Effector memory CD4-positive, alpha-beta T cell (primary cell): ENCODE measurements around the gene HAAO.

ENCODE experiments used
- DNase-seq, 3 donors: peaks; one replicate each; pipeline ENCODE4 v3.0.0-alpha.2; 2020
- H3K27ac ChIP-seq: 2 replicates; pipeline ENCODE4 v1.7.0; 2013; ENCODE audit warnings: mild to moderate bottlenecking, low read length, moderate library complexity; ENCODE audit not compliant: insufficient read depth, poor library complexity, severe bottlenecking
- H3K27me3 ChIP-seq: replicated peaks from 2 replicates; pipeline ENCODE4 v1.7.0; 2013; ENCODE audit warnings: mild to moderate bottlenecking, low read length; ENCODE audit not compliant: insufficient read depth, control insufficient read depth, poor library complexity, severe bottlenecking
- H3K36me3 ChIP-seq: 2 replicates; pipeline ENCODE4 v1.7.0; 2013; ENCODE audit warnings: mild to moderate bottlenecking, low read length, moderate library complexity; ENCODE audit not compliant: control insufficient read depth, insufficient read depth
- H3K4me1 ChIP-seq: 2 replicates; pipeline ENCODE4 v1.7.0; 2013; ENCODE audit warnings: low read length, mild to moderate bottlenecking; ENCODE audit not compliant: control insufficient read depth, insufficient read depth, poor library complexity, severe bottlenecking
- H3K4me3 ChIP-seq: 2 replicates; pipeline ENCODE4 v1.7.0; 2013; ENCODE audit warnings: low read length, low read depth, mild to moderate bottlenecking; ENCODE audit not compliant: insufficient read depth, poor library complexity, severe bottlenecking
- H3K9me3 ChIP-seq: 2 replicates; pipeline ENCODE4 v1.7.0; 2013; ENCODE audit warnings: mild to moderate bottlenecking, low read length, moderate library complexity; ENCODE audit not compliant: control insufficient read depth

The HAAO gene

GRCh38 chr2:42769583-42770287 is 22.6 kb downstream of the HAAO start:
- no peaks in the 10 kb centered on the region for H3K36me3 ChIP-seq
- H3K27ac ChIP-seq = no peak overlapping the region
- H3K4me1 ChIP-seq = no peaks in the 10 kb centered on the region
- DNase-seq = no peak
- no peak overlapping the region for H3K4me3 ChIP-seq
- no peaks in the 10 kb centered on the region for H3K9me3 ChIP-seq
- no peaks in the 10 kb centered on the region for H3K27me3 ChIP-seq

DNA sequence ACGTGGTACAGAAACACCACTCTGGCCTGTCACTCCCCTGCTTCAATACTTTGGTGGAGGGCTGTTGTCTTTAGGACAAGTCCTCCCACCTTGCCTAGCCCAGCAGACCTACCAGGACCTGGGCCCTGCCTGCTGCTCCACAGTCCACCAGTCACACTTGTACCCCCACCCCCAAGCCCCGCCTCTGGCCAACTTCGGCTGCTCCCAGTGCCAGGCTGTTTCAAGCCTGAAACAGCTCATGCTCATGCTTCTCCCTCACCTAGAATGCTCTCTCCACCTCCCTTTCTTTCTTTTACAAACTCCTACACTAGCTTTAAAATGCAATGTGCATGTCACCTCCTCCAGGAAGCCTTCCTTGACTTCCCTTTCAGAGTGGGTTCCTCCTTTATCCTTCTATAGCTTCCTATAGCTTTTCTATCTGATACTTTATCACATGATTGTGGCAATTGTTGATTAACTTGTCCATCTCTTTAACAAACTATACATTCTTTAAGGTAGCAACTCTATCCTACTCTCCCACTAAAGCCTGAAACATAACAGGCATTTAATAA is 23.6 kb downstream of the HAAO start:
- H3K4me1 ChIP-seq = no peaks in the 10 kb centered on the region
- H3K27me3 ChIP-seq = no peaks in the 10 kb centered on the region
- H3K36me3 ChIP-seq = no peaks in the 10 kb centered on the region
- H3K9me3 ChIP-seq = no peaks in the 10 kb centered on the region
- no peak for DNase-seq
- H3K27ac ChIP-seq = no peak overlapping the region
- H3K4me3 ChIP-seq = no peak overlapping the region

- DNase-seq = no peak
- Histone ChIP-seq H3K27ac (no peak overlapping the region), H3K27me3 (no peaks in the 10 kb centered on the region)
Observed at GRCh38 chr2:42767899-42768705, 24.3 kb downstream of the HAAO start.

GRCh38 chr2:42767080-42767898 is 25.1 kb downstream of the HAAO start:
- Histone ChIP-seq H3K27me3 (no peaks in the 10 kb centered on the region), H3K4me3 (no peak overlapping the region), H3K36me3 (no peaks in the 10 kb centered on the region), H3K27ac (no peak overlapping the region), H3K9me3 (no peaks in the 10 kb centered on the region), H3K4me1 (no peaks in the 10 kb centered on the region)
- no peak for DNase-seq

More at GRCh38 chr2:42767899-42768705, 24.3 kb downstream of the HAAO start:
- no peaks in the 10 kb centered on the region for H3K36me3 ChIP-seq
- no peaks in the 10 kb centered on the region for H3K9me3 ChIP-seq
- H3K4me1 ChIP-seq = no peaks in the 10 kb centered on the region
- no peak overlapping the region for H3K4me3 ChIP-seq

DNA sequence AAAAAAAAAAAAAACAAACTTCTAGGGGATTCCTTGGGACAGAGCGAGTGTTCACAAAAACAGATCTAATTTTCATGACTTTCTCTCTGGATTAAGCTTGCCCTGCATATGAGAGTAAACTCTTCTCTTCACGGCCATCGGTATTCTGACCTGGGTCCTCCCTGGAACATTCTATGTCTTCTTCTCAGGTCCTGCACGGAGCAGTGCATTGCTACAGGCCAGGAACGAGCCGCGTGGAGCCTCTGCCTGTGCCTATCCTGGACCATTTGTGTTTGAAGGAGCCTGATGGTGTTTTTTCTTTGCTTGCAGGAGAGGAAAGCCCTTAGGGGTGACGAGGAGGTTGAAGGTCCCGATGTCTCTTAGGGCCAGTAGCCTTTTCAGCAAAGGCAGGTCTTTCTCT is 26.7 kb downstream of the HAAO start:
- H3K36me3 ChIP-seq = no peaks in the 10 kb centered on the region
- no peaks in the 10 kb centered on the region for H3K9me3 ChIP-seq
- no peak for DNase-seq
- no peaks in the 10 kb centered on the region for H3K27me3 ChIP-seq
- H3K4me1 ChIP-seq = no peaks in the 10 kb centered on the region
- H3K4me3 ChIP-seq = no peak overlapping the region
- H3K27ac ChIP-seq = no peak overlapping the region

DNA sequence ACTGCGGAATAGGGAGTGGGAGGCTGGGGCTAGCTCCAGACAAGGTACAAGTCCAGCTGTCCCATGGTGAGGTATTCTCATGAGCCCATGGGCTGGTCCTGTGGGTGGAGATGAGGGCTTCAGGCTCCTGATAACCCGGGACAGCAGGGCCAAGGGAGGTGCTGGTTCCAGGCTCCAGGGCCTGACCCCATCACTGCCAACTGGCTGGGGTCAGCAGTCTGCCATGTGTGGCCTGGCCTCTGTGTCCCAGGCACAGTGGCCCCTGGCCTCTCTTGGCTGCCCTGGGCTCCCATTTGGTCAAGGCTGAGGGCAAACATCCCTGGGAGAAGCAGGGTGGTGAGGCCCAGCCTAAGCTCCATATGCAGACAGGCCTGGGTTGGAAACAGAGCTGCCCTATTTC is 27.5 kb downstream of the HAAO start:
- H3K4me1 ChIP-seq = no peaks in the 10 kb centered on the region
- H3K27ac ChIP-seq = no peak overlapping the region
- H3K27me3 ChIP-seq = no peaks in the 10 kb centered on the region
- no peaks in the 10 kb centered on the region for H3K9me3 ChIP-seq
- H3K36me3 ChIP-seq = no peaks in the 10 kb centered on the region
- no peak overlapping the region for H3K4me3 ChIP-seq
- DNase-seq = no peak

- DNase-seq = no peak
- no peak within 1 kb of the TSS for H3K27ac ChIP-seq
- no peaks in the 10 kb centered on the region for H3K27me3 ChIP-seq
- H3K4me3 ChIP-seq = no peak within 1 kb of the TSS
- H3K4me1 ChIP-seq = no peaks in the 10 kb centered on the region
- H3K9me3 ChIP-seq = no peaks in the 10 kb centered on the region
- H3K36me3 ChIP-seq = no peaks in the 10 kb centered on the region
Observed at GRCh38 chr2:42764096-42764495, 28.3 kb downstream of the HAAO start, which contains the start of gene OXER1. Gene OXER1, minus strand, starts transcription at chr2:42764135. Its CDS starts 73 bp downstream, at chr2:42764062.

DNA sequence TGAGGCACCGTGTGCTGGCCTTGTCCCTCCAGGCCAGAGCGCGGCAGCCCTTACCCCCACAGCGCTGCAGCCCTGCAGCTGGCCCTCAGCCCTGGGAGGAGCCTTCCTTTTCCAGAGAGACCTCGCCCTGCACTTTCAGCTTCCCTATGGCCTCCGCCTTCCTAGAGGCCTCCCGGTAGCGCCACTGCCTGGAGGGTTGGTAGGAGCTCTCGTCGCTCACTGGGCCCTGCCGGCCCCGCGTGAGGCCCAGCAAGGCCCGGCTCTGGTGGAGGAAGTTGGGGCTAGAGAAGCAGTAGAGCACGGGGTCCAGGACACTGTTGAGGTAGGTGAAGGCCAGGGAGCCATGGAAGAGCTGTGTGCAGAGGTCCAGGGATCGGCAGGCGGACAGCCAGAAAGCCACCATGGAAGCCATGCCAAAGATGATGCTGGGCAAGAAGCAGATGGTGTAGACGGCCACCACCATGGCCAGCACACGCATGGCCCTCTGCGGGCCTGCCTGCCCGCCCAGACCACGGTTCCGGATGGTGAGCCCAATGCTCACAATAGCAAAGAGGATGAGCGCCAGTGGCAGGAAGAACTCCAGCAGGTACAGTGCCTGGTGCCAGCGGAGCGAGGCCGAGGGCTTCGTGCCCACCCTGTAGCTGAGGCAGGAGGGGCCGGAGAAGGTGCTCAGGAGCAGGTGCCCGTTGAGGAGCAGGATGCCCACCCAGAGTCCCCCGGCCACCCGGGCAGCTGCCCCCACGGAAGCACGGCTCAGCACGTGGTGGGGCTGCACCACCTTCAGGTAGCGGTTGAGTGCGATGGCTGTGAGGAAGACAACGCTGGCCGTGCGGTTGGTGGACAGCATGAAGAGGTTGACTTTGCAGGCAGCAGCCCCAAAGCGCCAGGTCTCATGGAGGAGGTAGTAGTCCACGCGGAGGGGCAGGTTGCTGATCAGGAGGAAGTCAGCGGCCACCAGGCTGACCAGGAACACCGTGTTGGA is 29.3 kb downstream of the HAAO start:
- Histone ChIP-seq H3K27me3 (no peaks in the 10 kb centered on the region), H3K4me3 (no peak overlapping the region), H3K36me3 (no peaks in the 10 kb centered on the region), H3K4me1 (no peaks in the 10 kb centered on the region), H3K27ac (no peak overlapping the region), H3K9me3 (no peaks in the 10 kb centered on the region)
- no peak for DNase-seq

GRCh38 chr2:42762155-42762554 is 30.2 kb downstream of the HAAO start:
- DNase-seq = no peak
- no peaks in the 10 kb centered on the region for H3K9me3 ChIP-seq
- no peak overlapping the region for H3K27ac ChIP-seq
- no peaks in the 10 kb centered on the region for H3K27me3 ChIP-seq
- no peak overlapping the region for H3K4me3 ChIP-seq
- no peaks in the 10 kb centered on the region for H3K4me1 ChIP-seq
- no peaks in the 10 kb centered on the region for H3K36me3 ChIP-seq
